Measurements from ENCODE around the gene STK4.

Gene STK4

DNA sequence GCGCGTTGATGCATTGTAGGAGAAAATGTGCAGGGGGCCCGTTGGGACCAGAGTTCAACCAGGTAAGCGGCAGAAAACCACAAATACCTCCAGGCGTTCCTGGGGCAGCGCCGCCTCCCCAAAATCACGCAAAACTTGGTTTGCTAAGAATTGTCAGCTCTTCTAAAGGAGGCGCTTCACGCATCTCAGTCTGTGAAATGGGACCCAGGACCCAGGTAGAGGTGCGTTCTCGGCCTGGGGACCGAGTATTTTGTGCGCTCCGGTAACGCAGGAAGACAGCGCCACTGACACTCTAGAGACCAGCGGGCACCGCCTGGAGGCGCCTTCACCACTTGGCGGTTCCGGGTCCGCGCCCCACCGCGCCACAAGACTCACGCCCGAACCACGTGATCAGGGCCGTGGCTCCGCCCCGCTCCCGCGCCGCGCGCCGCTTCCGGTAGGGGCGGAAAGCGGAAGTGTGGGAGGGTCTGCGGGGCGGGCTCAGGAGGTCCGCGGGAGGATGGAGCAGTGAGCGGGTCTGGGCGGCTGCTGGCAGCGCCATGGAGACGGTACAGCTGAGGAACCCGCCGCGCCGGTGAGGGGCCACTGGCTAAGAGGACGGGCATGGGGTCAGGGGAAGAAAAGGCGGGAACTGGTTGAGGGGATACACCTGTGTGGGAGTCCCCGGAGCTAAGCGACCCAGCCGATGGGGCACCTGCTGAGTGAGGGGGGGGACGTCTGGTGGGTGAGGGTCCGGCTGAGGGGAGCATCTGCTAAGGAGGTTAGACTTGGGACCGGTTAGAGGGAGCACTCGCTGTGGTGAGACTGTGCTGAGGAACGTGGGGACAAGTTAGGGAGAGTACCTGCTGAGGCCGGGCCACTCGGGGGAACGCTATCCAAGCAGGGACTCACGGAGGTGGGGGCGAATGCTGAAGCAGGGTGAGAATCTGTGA, at the start of gene STK4:
STK4 (plus strand) TSS at position 483 of the 932 bp plus-strand sequence; CDS start at position 540, 57 bp downstream.
- peak within 1 kb of the TSS; percentile 90 for H3K4me3 ChIP-seq (ENCODE audit: low read depth, low read length)
- peak; percentile 92 for DNase-seq (ENCODE audit: low read depth)
- TF ChIP-seq CTCF (conservative IDR thresholded peaks at IDR 0.05; ENCODE audit: low read depth, low read length): peak; percentile 52

DNA sequence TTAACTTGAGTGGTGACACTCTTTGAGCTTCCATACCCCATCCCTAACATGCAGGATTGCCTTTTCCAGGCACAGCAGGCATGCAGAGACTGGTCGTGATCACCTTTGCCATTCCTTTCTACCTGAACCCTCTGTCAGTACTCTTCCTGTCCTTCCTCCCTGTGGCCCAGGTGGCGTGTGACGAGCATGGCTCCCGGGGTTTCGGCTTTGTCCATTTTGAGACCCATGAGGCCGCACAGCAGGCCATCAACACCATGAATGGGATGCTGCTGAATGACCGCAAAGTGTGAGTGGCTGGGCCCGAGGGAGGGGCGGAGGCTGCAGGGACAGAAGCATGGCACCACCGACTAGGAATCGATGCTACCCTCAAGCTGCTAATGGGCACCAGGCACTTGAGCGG, 49.7 kb upstream of the STK4 start:
- H3K4me3 ChIP-seq (ENCODE audit: low read depth, low read length): no peak overlapping the region
- TF ChIP-seq CTCF (conservative IDR thresholded peaks at IDR 0.05; ENCODE audit: low read depth, low read length): no peak
- DNase-seq (ENCODE audit: low read depth): no peak

DNA sequence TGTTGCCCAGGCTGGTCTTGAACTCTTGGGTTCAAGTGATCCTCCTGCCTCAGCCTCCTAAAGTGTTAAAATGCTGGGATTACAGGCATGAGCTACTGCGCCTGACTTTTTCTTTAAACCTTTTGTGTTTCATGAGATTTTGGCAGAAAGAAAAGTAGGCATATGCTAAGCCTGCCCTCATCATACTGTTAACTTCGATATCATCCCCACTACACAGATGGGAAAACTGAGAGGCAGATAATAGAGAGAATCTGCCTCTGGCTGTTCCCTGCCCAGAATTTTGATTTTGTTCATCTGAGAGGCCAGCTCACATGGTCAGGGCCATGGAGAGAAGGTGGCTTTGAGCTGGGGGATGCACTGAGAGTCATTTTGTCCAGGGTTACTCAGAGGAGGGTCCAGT, 48.9 kb upstream of the STK4 start:
- no peak for TF ChIP-seq CTCF (conservative IDR thresholded peaks at IDR 0.05; ENCODE audit: low read depth, low read length)
- H3K4me3 ChIP-seq (ENCODE audit: low read depth, low read length): no peak overlapping the region
- DNase-seq (ENCODE audit: low read depth): no peak

DNA sequence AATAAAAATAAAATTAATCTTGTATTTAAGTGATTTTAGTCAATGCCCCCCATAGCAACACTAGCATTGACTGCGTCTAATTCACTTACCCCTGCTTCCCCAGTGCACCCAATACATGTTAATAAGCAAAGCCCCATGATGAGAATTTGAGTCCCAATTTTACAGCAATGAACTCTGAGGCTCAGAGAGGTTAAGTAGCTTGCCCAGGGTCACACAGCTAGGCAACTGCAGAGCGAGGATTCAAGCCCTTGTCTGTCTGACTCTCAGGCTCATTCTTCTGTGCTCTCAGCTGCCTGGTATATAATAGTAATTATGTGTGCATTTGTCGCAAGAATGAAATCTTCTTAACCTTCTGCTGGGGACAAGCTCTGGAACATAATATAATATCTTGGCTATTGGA, 48.0 kb upstream of the STK4 start:
- no peak for TF ChIP-seq CTCF (conservative IDR thresholded peaks at IDR 0.05; ENCODE audit: low read depth, low read length)
- DNase-seq (ENCODE audit: low read depth): no peak
- H3K4me3 ChIP-seq (ENCODE audit: low read depth, low read length): no peak overlapping the region

DNA sequence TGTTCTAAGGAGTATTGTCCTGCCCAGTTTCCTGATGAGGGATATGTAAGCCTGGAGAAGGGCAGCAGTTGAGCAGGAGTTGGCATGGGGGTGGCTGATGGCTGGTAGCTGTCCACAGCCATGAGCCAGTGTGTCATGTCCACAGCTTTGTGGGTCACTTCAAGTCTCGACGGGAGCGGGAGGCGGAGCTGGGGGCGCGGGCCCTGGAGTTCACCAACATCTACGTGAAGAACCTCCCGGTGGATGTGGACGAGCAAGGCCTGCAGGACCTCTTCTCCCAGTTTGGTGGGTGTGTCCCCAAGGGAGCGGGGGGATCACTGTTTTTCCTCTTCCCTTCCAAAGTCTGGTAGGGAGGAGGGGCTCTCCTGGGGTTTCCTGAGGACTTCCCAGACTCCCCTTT, 47.6 kb upstream of the STK4 start:
- no peak overlapping the region for H3K4me3 ChIP-seq (ENCODE audit: low read depth, low read length)
- no peak for TF ChIP-seq CTCF (conservative IDR thresholded peaks at IDR 0.05; ENCODE audit: low read depth, low read length)

GRCh38 chr20:44921447-44921846, 44.9 kb upstream of the STK4 start:
- DNase-seq (ENCODE audit: low read depth): no peak
- H3K4me3 ChIP-seq (ENCODE audit: low read depth, low read length): no peak overlapping the region
- TF ChIP-seq CTCF (conservative IDR thresholded peaks at IDR 0.05; ENCODE audit: low read depth, low read length): no peak

More for the DNA sequence above, 47.6 kb upstream of the STK4 start:
- DNase-seq (ENCODE audit: low read depth): no peak

DNA sequence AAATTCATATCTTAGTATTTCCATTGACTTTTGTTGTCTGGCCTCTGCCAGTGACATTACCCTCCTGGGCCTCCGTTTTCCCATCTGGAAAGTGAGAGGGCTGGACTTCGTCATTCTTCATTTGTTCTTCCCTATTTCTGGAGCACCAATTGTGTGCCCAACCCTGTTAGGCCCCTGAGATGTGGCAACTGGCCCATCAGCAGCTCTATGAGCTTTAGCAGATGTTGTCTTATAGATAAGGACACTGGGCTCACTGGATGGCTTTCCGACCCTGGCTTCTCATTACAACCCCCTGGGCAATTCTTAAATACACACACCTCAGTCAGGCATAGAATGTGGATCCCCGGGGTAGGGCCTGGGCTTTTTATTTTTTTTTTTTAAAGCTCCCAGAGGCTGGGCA, 41.8 kb upstream of the STK4 start:
- H3K4me3 ChIP-seq (ENCODE audit: low read depth, low read length): no peak overlapping the region
- TF ChIP-seq CTCF (conservative IDR thresholded peaks at IDR 0.05; ENCODE audit: low read depth, low read length): no peak
- DNase-seq (ENCODE audit: low read depth): no peak

All from choroid plexus epithelial cell (primary cell).